NCI-H1105 (cell line): Measurements from ENCODE around the gene TRPV4.

ENCODE experiments used
- DNase-seq: peaks from one replicate; lab custom pipeline; 2025; lab: John Stamatoyannopoulos, UW

Gene TRPV4

GRCh38 chr12:109760930-109761921 is 72.0 kb downstream of the TRPV4 start:
- no peak for DNase-seq

GRCh38 chr12:109760031-109760929 is 72.9 kb downstream of the TRPV4 start:
- no peak for DNase-seq

- DNase-seq, result no peak
Measured at GRCh38 chr12:109759595-109759994, 73.6 kb downstream of the TRPV4 start.

- no peak for DNase-seq
Measured at GRCh38 chr12:109758426-109759420, 74.5 kb downstream of the TRPV4 start.

- DNase-seq, result no peak
Measured at GRCh38 chr12:109757671-109758265, 75.4 kb downstream of the TRPV4 start.

GRCh38 chr12:109756457-109756856 is 76.7 kb downstream of the TRPV4 start:
- no peak for DNase-seq

- no peak for DNase-seq
Measured at GRCh38 chr12:109753959-109754358, 79.2 kb downstream of the TRPV4 start.

GRCh38 chr12:109753054-109753401 is 80.2 kb downstream of the TRPV4 start:
- no peak for DNase-seq

GRCh38 chr12:109752117-109753053 is 80.8 kb downstream of the TRPV4 start:
- no peak for DNase-seq

- DNase-seq, result no peak
Measured at GRCh38 chr12:109744986-109745942, 87.9 kb downstream of the TRPV4 start.

GRCh38 chr12:109744026-109744425 is 89.2 kb downstream of the TRPV4 start:
- DNase-seq, result no peak

- no peak for DNase-seq
Measured at GRCh38 chr12:109743076-109743910, 89.9 kb downstream of the TRPV4 start.

- no peak for DNase-seq
Measured at GRCh38 chr12:109741970-109742703, 91.1 kb downstream of the TRPV4 start.

GRCh38 chr12:109741286-109741969 is 91.8 kb downstream of the TRPV4 start:
- no peak for DNase-seq

GRCh38 chr12:109740694-109741245 is 92.4 kb downstream of the TRPV4 start:
- no peak for DNase-seq
